Gastrocnemius medialis (tissue), 4 donors: Measurements from ENCODE around the gene ATOH8. TPM values are rescaled to one million over a fixed set of nuclear protein-coding genes. Genes with fewer than 3 reads are reported as not detected.

Experiments
- ATAC-seq, 2 donors: fragments of 150-250 bp; one replicate each; pipeline ENCODE4 v1.9.1; 2016
- DNase-seq, 2 donors: peaks; one replicate each; pipeline ENCODE4 v3.0.0-alpha.2; 2019
- H3K27ac ChIP-seq, 4 donors: fragments of 200-600 bp; sonication (generic); 1 replicate in 1 of 4; 2 replicates in 3 of 4; pipeline ENCODE4 v1.5.1; 2016 to 2018; ENCODE audit warnings: mild to moderate bottlenecking in 2 of 4, moderate library complexity in 1 of 4
- H3K27me3 ChIP-seq, 3 donors: fragments of 200-600 bp; sonication (generic) in 2 of 3; 1 replicate in 1 of 3; 2 replicates in 2 of 3; pipeline versions ENCODE4 v1.5.1 to v1.6.0; 2016 to 2019; ENCODE audit warnings: mild to moderate bottlenecking in 1 of 3, moderate library complexity in 1 of 3
- H3K36me3 ChIP-seq, 2 donors: fragments of 200-600 bp; sonication (generic) in 1 of 2; one replicate each; pipeline ENCODE4 v1.5.1; 2017 to 2018
- H3K4me1 ChIP-seq, 2 donors: fragments of 200-600 bp; sonication (generic) in 1 of 2; one replicate each; pipeline ENCODE4 v1.5.1; 2016 to 2017; ENCODE audit warnings: mild to moderate bottlenecking in 2 of 2
- H3K4me3 ChIP-seq, 4 donors: fragments of 200-600 bp; sonication (generic) in 3 of 4; 1 replicate in 1 of 4; 2 replicates in 3 of 4; pipeline ENCODE4 v1.5.1; 2016 to 2019; ENCODE audit warnings: mild to moderate bottlenecking in 2 of 4
- H3K9me3 ChIP-seq, 3 donors: fragments of 200-600 bp; sonication (generic) in 2 of 3; 1 replicate in 1 of 3; 2 replicates in 2 of 3; pipeline ENCODE4 v1.5.1; 2016 to 2019
- POLR2A ChIP-seq, 2 donors: fragments of 450-650 bp; IDR thresholded peaks; one replicate each; pipeline ENCODE4 v1.6.1; 2017; ENCODE audit warnings: antibody characterized with exemption in 2 of 2, mild to moderate bottlenecking in 2 of 2, moderate library complexity in 2 of 2
- in situ Hi-C, 4 donors: fragments of 200-750 bp; cut with MboI; loops; one replicate each; pipeline versions ENCODE4 v1.15.0 to v1.8.0; 2017; ENCODE audit warnings: low sequenced_read_pairs in 4 of 4
- intact Hi-C: fragments of 100-400 bp; cut with DNase I; formaldehyde crosslinking; loops from one replicate; pipeline ENCODE4 v1.15.1; 2023; ENCODE audit warnings: low total_unique reads
- total RNA-seq, 4 donors: library from RNA; depleted of rRNA; stranded (reverse); fragments of >200 nt; gene quantifications; one replicate each; pipeline versions ENCODE4 v1.1.0 to v1.2.3, GENCODE V29; 2016
- TF ChIP-seq, protein P1 (sequence below), 5 experiments: fragments of 450-650 bp in 3 of 5; fragments of 200-600 bp in 2 of 5; sonication (generic) in 2 of 5; IDR thresholded peaks in 4 of 5; conservative IDR thresholded peaks in 1 of 5; 1 replicate in 4 of 5; 2 replicates in 1 of 5; pipeline ENCODE4 v1.5.1; 2016 to 2019; ENCODE audit warnings: antibody characterized with exemption in 5 of 5, mild to moderate bottlenecking in 3 of 5, moderate library complexity in 3 of 5

ATOH8 gene
- total RNA-seq, 4 donors from 2014 or later, result 122 to 266 (median 150) TPM

DNA sequence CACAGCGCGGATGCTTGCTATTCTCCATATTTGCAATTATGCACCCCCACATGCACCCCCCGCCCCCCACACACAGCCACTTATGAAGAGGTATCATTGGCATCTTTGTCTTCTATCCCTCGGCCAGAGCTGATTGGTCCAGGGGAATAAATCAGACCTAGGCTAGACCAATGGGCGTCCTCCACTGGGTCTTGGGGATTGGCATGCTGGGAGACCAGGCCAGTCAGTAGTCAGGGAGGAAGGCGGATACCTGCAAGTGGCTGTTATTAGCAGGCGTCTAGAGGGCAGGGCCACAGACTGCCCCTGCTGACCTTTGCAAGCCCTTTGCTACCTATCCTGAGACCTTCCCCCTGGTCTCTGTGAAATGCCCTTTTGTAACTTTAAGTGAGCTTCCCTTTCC lies 30.0 kb downstream of the ATOH8 start:
- Histone ChIP-seq H3K36me3 (peaks cover 4 to 26% of the 10 kb centered on the region in 2 donors), H3K27ac (no peak overlapping the region), H3K4me1 (peaks cover 48% of the 10 kb centered on the region in 2 donors), H3K4me3 (no peak overlapping the region), H3K27me3 (no peaks in the 10 kb centered on the region), H3K9me3 (no peaks in the 10 kb centered on the region)
- ATAC-seq (no peak), DNase-seq (no peak)
- TF ChIP-seq POLR2A (IDR thresholded peaks at IDR 0.05), result no peak
- TF ChIP-seq, protein P1, sequence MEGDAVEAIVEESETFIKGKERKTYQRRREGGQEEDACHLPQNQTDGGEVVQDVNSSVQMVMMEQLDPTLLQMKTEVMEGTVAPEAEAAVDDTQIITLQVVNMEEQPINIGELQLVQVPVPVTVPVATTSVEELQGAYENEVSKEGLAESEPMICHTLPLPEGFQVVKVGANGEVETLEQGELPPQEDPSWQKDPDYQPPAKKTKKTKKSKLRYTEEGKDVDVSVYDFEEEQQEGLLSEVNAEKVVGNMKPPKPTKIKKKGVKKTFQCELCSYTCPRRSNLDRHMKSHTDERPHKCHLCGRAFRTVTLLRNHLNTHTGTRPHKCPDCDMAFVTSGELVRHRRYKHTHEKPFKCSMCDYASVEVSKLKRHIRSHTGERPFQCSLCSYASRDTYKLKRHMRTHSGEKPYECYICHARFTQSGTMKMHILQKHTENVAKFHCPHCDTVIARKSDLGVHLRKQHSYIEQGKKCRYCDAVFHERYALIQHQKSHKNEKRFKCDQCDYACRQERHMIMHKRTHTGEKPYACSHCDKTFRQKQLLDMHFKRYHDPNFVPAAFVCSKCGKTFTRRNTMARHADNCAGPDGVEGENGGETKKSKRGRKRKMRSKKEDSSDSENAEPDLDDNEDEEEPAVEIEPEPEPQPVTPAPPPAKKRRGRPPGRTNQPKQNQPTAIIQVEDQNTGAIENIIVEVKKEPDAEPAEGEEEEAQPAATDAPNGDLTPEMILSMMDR (IDR thresholded peaks at IDR 0.05 in 4 of 5, conservative IDR thresholded peaks at IDR 0.05 in 1 of 5), result no peak
- in situ Hi-C loops, result no loop called here
- intact Hi-C loops, result no loop called here

DNA sequence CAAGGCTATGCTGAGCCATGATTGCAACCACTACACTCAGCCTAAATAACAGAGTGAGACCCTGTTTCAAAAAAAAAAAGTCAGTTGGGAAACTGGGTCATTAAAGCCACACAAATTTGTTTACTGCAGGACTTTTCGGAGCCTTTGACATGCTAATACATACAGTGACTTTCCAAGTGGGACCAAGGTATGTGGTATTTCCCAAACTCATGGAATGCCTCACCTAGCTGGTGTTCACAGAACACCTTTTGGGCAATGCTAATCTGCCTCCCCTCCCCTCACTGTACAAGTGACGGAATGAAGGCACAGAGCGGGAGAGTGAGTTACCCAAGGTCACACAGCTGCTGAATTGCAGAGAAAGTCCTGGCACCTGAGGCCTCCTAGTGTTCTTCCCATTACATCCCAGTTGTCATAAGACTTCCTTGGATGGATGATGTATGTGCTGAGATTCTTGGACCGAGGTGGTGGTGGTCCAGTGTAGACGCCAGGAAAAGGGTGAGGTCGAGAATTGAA lies 30.7 kb downstream of the ATOH8 start:
- Histone ChIP-seq H3K4me3 (no peak overlapping the region), H3K9me3 (no peaks in the 10 kb centered on the region), H3K27me3 (no peaks in the 10 kb centered on the region), H3K27ac (peak overlapping the region in 2 of 4 donors; percentile 10 to 50), H3K36me3 (peaks cover 4 to 26% of the 10 kb centered on the region in 2 donors), H3K4me1 (peaks cover 40 to 41% of the 10 kb centered on the region in 2 donors)
- TF ChIP-seq, protein P1 (IDR thresholded peaks at IDR 0.05 in 4 of 5, conservative IDR thresholded peaks at IDR 0.05 in 1 of 5), result no peak
- no peak for TF ChIP-seq POLR2A (IDR thresholded peaks at IDR 0.05)
- intact Hi-C loops (no loop called here), in situ Hi-C loops (no loop called here)
- DNase-seq, result no peak
- no peak for ATAC-seq

DNA sequence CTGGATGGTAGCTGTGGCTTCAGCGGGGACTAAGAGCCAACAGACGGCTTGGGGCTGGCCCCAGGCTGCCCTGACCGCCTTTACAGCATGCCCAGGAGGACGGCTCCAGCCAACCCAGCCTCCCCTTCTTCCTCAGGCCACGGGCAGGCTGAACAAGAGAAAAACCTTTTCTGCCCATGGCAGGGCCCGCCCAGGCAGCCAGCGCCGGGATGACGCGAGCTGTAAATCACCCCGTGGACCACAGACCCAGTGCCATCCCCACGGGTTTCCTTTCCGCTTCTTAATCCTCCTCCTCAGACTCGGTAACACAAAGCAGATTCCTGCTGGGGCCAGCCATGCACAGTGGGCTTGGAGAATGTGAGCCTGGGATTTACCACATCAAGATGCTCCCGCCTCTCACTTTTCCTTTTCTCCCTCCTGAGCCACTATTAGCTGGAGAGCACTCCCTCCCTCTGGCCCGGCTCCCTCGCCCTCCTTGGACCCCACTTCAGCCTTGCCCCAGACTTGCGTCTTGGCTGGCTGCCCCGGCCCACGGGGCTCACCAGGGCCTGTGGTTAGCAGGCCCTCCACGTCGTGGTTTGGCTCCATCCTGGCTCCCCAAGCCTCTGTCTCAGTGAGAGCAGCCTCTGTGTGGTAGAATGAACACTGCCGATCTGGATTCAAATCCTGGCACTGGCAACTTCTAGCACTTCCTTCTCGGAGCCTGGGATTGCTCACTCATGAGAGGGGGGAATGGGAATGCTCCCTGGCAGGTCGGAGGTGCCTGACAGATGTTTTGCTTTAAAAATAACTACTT lies 31.4 kb downstream of the ATOH8 start:
- H3K4me3 ChIP-seq, result no peak overlapping the region
- no peak for DNase-seq
- no peaks in the 10 kb centered on the region for H3K9me3 ChIP-seq
- no peaks in the 10 kb centered on the region for H3K27me3 ChIP-seq
- ATAC-seq, result no peak
- H3K4me1 ChIP-seq, result peaks cover 33 to 34% of the 10 kb centered on the region in 2 donors
- intact Hi-C loops, result no loop called here
- TF ChIP-seq, protein P1 (IDR thresholded peaks at IDR 0.05 in 4 of 5, conservative IDR thresholded peaks at IDR 0.05 in 1 of 5), result no peak
- TF ChIP-seq POLR2A (IDR thresholded peaks at IDR 0.05), result no peak
- H3K27ac ChIP-seq, result peak overlapping the region in 2 of 4 donors; percentile 10 to 50
- in situ Hi-C loops, result no loop called here
- H3K36me3 ChIP-seq, result peaks cover 4 to 23% of the 10 kb centered on the region in 2 donors

DNA sequence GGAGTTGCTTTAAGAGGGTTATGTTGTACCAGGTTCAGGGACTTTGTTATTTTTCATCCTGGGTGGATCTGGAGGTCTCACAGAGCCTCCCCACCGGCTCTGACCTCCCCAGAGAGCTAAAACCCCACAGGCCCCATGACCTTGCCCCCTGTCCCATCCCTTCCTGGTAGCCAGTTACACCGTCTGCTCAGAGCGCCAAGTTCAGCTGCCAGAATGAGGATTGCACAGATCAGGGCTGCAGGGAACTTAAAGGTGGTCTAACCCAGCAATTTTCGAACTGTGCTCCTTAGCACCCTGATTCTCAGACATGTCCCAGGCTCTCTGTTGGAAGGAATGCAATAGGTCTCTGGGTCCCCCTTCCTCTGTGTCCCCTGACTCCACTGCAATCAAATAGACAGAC lies 32.1 kb downstream of the ATOH8 start:
- H3K9me3 ChIP-seq, result no peaks in the 10 kb centered on the region
- intact Hi-C loops, result no loop called here
- H3K27ac ChIP-seq, result peak overlapping the region in 1 of 4 donors; percentile 50
- H3K36me3 ChIP-seq, result peaks cover 4 to 23% of the 10 kb centered on the region in 2 donors
- in situ Hi-C loops, result no loop called here
- H3K27me3 ChIP-seq, result no peaks in the 10 kb centered on the region
- H3K4me1 ChIP-seq, result peaks cover 27 to 28% of the 10 kb centered on the region in 2 donors
- ATAC-seq (no peak), DNase-seq (no peak)
- TF ChIP-seq POLR2A (IDR thresholded peaks at IDR 0.05), result no peak
- TF ChIP-seq, protein P1 (IDR thresholded peaks at IDR 0.05 in 4 of 5, conservative IDR thresholded peaks at IDR 0.05 in 1 of 5), result no peak
- H3K4me3 ChIP-seq, result no peak overlapping the region
